Mesenchymal stem cell (in vitro differentiated cells and primary cell): ENCODE results near the gene FCN1.
"Not testable (repeated sequence)": the region's sequence is repeated elsewhere in the genome, so short reads cannot be mapped to it uniquely, and the experiment has no call there.

Source experiments
- DNase-seq: peaks from one replicate; pipeline ENCODE4 v3.0.0-alpha.2; 2013
- H2AFZ ChIP-seq: one replicate; pipeline ENCODE4 v1.6.1; 2013; ENCODE audit warnings: low read depth, mild to moderate bottlenecking, control low read depth, inconsistent platforms, low read length, moderate library complexity
- H2AK5ac ChIP-seq: 2 replicates; pipeline ENCODE4 v1.6.1; 2013; ENCODE audit warnings: low read length, moderate library complexity, mild to moderate bottlenecking, inconsistent platforms; ENCODE audit not compliant: severe bottlenecking
- H2BK120ac ChIP-seq: one replicate; pipeline ENCODE4 v1.6.1; 2013; ENCODE audit warnings: low read depth, mild to moderate bottlenecking, inconsistent platforms, low read length, moderate library complexity
- H2BK12ac ChIP-seq, 2 experiments: one replicate each; pipeline ENCODE4 v1.6.1; 2013; ENCODE audit warnings: inconsistent platforms in 2 of 2, low read length in 2 of 2, mild to moderate bottlenecking in 2 of 2, moderate library complexity in 2 of 2, control low read depth in 1 of 2
- H2BK15ac ChIP-seq: one replicate; pipeline ENCODE4 v1.6.1; 2013; ENCODE audit warnings: mild to moderate bottlenecking, low read depth, inconsistent platforms; ENCODE audit not compliant: poor library complexity, severe bottlenecking
- H2BK5ac ChIP-seq: 2 replicates; pipeline ENCODE4 v1.6.1; 2013; ENCODE audit warnings: low read depth, mild to moderate bottlenecking, low read length, control low read depth, inconsistent platforms; ENCODE audit not compliant: poor library complexity, severe bottlenecking
- H3K14ac ChIP-seq, 2 experiments: one replicate each; pipeline ENCODE4 v1.6.1; 2013; ENCODE audit warnings: inconsistent platforms in 2 of 2, low read length in 2 of 2, control low read depth in 1 of 2, mild to moderate bottlenecking in 1 of 2, moderate library complexity in 1 of 2
- H3K18ac ChIP-seq, 2 experiments: one replicate each; pipeline ENCODE4 v1.6.1; 2013; ENCODE audit warnings: inconsistent platforms in 2 of 2, low read length in 2 of 2, control low read depth in 1 of 2, low read depth in 1 of 2, mild to moderate bottlenecking in 1 of 2
- H3K23ac ChIP-seq, 2 experiments: one replicate each; pipeline ENCODE4 v1.6.1; 2013; ENCODE audit warnings: inconsistent platforms in 2 of 2, low read length in 2 of 2, mild to moderate bottlenecking in 2 of 2, moderate library complexity in 2 of 2, control low read depth in 1 of 2
- H3K27ac ChIP-seq: 2 replicates; pipeline ENCODE4 v1.5.1; 2013; ENCODE audit warnings: mild to moderate bottlenecking, moderate library complexity, low read length, control low read depth, inconsistent platforms; ENCODE audit not compliant: poor library complexity, severe bottlenecking
- H3K27me3 ChIP-seq, 2 experiments: 2 replicates each; pipeline versions ENCODE4 v1.6.1 to v1.7.0; 2013; ENCODE audit warnings: low read length in 2 of 2, mild to moderate bottlenecking in 2 of 2, moderate library complexity in 2 of 2, control low read depth in 1 of 2, inconsistent platforms in 1 of 2; ENCODE audit not compliant: control insufficient read depth in 1 of 2, insufficient read depth in 1 of 2
- H3K36me3 ChIP-seq, 2 experiments: 2 replicates each; pipeline versions ENCODE4 v1.6.1 to v1.7.0; 2013; ENCODE audit warnings: low read length in 2 of 2, control low read depth in 1 of 2, inconsistent platforms in 1 of 2, low read depth in 1 of 2, mild to moderate bottlenecking in 1 of 2; ENCODE audit not compliant: insufficient read depth in 2 of 2, control insufficient read depth in 1 of 2
- H3K4ac ChIP-seq, 2 experiments: one replicate each; pipeline ENCODE4 v1.6.1; 2013; ENCODE audit warnings: inconsistent platforms in 2 of 2, low read length in 2 of 2, mild to moderate bottlenecking in 2 of 2, moderate library complexity in 2 of 2, control low read depth in 1 of 2, low read depth in 1 of 2
- H3K4me1 ChIP-seq: 2 replicates; pipeline ENCODE4 v1.6.1; 2013; ENCODE audit warnings: low read depth, low read length, control low read depth; ENCODE audit not compliant: control insufficient read depth, insufficient read depth
- H3K4me2 ChIP-seq: 2 replicates; pipeline ENCODE4 v1.6.1; 2013; ENCODE audit warnings: low read length, mild to moderate bottlenecking, inconsistent platforms; ENCODE audit not compliant: poor library complexity, severe bottlenecking
- H3K4me3 ChIP-seq, 2 experiments: 2 replicates each; pipeline versions ENCODE4 v1.5.1 to v1.7.0; 2013; ENCODE audit warnings: low read length in 2 of 2, mild to moderate bottlenecking in 2 of 2, control low read depth in 1 of 2, low read depth in 1 of 2; ENCODE audit not compliant: insufficient read depth in 1 of 2
- H3K79me1 ChIP-seq: replicated peaks from 2 replicates; pipeline ENCODE4 v1.6.1; 2013; ENCODE audit warnings: mild to moderate bottlenecking, control low read depth, low read length, inconsistent platforms; ENCODE audit not compliant: poor library complexity, severe bottlenecking
- H3K9ac ChIP-seq: 2 replicates; pipeline ENCODE4 v1.7.0; 2013; ENCODE audit warnings: mild to moderate bottlenecking, low read length, moderate library complexity
- H3K9me3 ChIP-seq: 2 replicates; pipeline ENCODE4 v1.7.0; 2013; ENCODE audit warnings: mild to moderate bottlenecking, low read length; ENCODE audit not compliant: control insufficient read depth
- H4K8ac ChIP-seq: one replicate; pipeline ENCODE4 v1.6.1; 2013; ENCODE audit warnings: inconsistent platforms, mild to moderate bottlenecking, low read length, moderate library complexity
- H4K91ac ChIP-seq: one replicate; pipeline ENCODE4 v1.6.1; 2013; ENCODE audit warnings: mild to moderate bottlenecking, low read length, inconsistent platforms
- WGBS: methylation state at CpG from one replicate; pipeline ENCODE4 v1.1.7; 2013; ENCODE audit warnings: mixed read lengths; 5-methylcytosine and 5-hydroxymethylcytosine counted together

The FCN1 gene

DNA sequence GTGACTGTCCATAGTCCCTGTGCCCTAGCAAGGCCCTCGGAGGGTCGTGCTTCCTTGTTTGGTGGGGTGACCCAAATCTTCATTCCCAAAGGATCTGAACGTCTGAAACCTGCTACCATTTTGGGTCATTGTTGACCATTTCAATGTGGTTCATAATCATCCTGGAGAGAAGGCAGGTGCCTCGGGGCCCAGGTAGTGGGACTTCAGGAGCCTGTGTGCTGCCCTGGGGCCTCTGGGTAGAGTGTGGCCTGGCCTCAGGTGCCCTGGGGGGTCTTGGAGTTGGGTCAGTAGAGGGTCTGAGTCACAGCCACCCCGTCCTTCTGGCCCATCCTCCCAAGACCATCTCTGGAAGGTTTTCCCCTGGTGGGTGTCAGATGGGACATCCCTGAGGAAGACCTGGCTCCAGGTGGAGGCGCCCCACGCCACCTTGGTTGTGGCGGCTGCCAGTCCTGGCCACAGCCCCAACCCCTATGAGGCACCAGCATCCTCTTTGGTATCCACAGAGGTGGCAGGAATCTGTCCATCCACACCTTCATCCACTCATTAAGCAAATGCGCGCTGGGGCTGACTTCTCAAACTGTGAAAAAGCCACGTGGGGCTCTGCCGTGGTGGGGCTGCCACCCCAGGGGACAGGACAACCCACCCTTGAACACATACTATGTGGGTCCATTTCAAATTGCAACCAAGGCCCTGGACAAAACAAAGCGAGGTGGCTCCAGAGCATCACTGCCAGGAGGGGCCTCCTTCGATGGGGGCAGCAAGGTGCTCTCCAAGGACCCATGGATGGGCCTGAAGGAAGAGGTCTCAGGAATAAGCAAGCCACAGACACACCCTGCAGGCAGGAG lies 41.6 kb upstream of the FCN1 start:
- Histone ChIP-seq H3K27ac (no peak overlapping the region), H3K9ac (no peak overlapping the region), H4K8ac (no peak overlapping the region), H3K79me1 (no peaks in the 10 kb centered on the region), H3K27me3 (peaks cover 0 to 26% of the 10 kb centered on the region in 2 experiments), H3K23ac (no peak overlapping the region), H3K4me1 (no peaks in the 10 kb centered on the region), H3K4me2 (no peak overlapping the region), H2BK120ac (no peak overlapping the region), H2BK15ac (no peak overlapping the region), H3K18ac (no peak overlapping the region), H3K4ac (no peak overlapping the region), H2AFZ (no peak overlapping the region), H3K36me3 (no peaks in the 10 kb centered on the region), H4K91ac (no peak overlapping the region), H3K4me3 (no peak overlapping the region), H2BK12ac (no peak overlapping the region), H2BK5ac (no peak overlapping the region), H2AK5ac (no peak overlapping the region), H3K9me3 (peaks cover 5% of the 10 kb centered on the region), H3K14ac (no peak overlapping the region)
- WGBS = 83% methylated on average over 14 of the region's 14 CpGs
- DNase-seq = no peak

DNA sequence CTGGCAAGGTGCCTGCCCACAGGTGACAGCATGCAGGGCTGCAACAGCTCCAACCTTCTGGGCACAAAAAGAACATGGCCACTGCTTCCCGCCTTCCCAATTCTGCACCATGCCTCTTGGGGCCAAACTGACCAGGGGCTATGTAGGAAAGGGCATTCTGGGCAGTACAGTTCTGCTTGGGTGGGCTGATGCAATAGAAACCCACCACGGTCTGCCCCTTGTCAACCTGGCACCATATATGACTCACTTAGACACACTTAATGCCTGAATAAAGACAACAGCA lies 40.2 kb upstream of the FCN1 start:
- H2AFZ ChIP-seq = no peak overlapping the region
- H3K4me1 ChIP-seq = no peaks in the 10 kb centered on the region
- H3K4me3 ChIP-seq = no peak overlapping the region
- H3K4me2 ChIP-seq = no peak overlapping the region
- peaks cover 0 to 25% of the 10 kb centered on the region in 2 experiments for H3K27me3 ChIP-seq
- H4K8ac ChIP-seq = no peak overlapping the region
- no peak overlapping the region for H2AK5ac ChIP-seq
- H3K14ac ChIP-seq = no peak overlapping the region
- H3K27ac ChIP-seq = no peak overlapping the region
- H3K9ac ChIP-seq = no peak overlapping the region
- 83% methylated on average over 2 of the region's 2 CpGs for WGBS
- no peak overlapping the region for H3K18ac ChIP-seq
- H4K91ac ChIP-seq = no peak overlapping the region
- H2BK120ac ChIP-seq = no peak overlapping the region
- no peak overlapping the region for H3K23ac ChIP-seq
- no peak for DNase-seq
- H2BK15ac ChIP-seq = no peak overlapping the region
- no peak overlapping the region for H3K4ac ChIP-seq
- peaks cover 5% of the 10 kb centered on the region for H3K9me3 ChIP-seq
- no peaks in the 10 kb centered on the region for H3K79me1 ChIP-seq
- no peak overlapping the region for H2BK5ac ChIP-seq
- no peaks in the 10 kb centered on the region for H3K36me3 ChIP-seq
- H2BK12ac ChIP-seq = no peak overlapping the region

DNA sequence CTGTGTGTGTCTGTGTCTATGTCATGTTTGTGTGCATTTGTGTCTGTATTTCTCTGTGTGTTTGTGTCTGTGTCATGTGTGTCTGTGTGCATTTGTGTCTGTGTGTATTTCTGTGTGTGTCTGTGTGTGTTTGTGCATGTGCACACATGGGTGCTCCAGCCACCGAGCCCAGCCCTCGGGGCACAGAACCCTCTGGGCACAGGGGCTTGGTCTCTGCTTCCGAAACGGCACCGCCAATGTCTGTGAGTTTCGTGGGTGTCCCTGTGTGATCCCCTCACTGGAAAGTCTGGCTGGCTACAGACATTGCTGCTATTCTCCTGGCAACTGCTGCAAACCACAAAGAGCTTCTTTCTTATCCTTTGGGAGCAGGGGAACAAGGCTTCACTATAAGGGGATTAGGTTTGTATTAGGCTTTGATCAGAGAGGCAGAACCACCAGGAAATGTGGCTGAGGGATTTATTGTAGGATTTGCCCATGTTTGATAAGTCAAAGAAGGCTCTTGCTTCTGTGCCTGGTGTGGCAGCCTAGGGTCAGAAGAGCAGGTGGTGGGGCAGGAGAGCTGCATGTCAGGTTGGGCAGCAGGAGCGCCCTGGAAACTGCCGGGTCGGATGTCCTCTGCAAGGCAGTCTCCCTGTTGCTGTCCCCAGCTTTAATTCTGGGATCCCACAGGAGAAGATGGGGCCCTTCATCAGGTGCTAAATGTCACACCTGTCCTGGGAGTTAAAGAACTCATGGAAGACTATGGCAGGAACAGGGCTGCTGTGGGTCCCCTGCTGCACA lies 39.6 kb upstream of the FCN1 start:
- Histone ChIP-seq H3K27me3 (peaks cover 0 to 25% of the 10 kb centered on the region in 2 experiments), H3K27ac (no peak overlapping the region), H3K36me3 (no peaks in the 10 kb centered on the region), H3K14ac (no peak overlapping the region), H4K91ac (no peak overlapping the region), H2BK12ac (no peak overlapping the region), H3K9ac (no peak overlapping the region), H2AK5ac (no peak overlapping the region), H3K4me3 (no peak overlapping the region), H2BK5ac (no peak overlapping the region), H3K4me1 (no peaks in the 10 kb centered on the region), H2BK15ac (no peak overlapping the region), H3K79me1 (no peaks in the 10 kb centered on the region), H4K8ac (no peak overlapping the region), H3K9me3 (peaks cover 5% of the 10 kb centered on the region), H3K23ac (no peak overlapping the region), H3K4ac (no peak overlapping the region), H3K18ac (no peak overlapping the region), H2AFZ (no peak overlapping the region), H3K4me2 (no peak overlapping the region), H2BK120ac (no peak overlapping the region)
- no peak for DNase-seq
- 76% methylated on average over 9 of the region's 9 CpGs for WGBS

DNA sequence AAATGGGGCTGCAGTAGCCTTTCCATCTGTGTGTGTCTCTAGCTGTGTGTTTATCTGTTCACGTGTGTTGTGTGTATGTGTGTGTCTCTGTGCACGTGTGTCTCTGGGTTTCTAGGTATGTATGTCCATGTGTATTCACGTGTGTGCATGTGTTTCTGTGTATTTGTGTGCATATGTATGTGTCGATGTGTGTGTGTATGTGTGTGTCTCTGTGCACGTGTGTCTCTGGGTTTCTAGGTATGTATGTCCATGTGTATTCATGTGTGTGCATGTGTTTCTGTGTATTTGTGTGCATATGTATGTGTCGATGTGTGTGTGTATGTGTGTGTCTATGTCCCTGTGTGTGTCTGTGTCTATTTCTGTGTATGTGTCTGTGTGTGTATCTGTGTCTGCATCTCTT lies 38.7 kb upstream of the FCN1 start:
- WGBS = 75% methylated on average over 6 of the region's 6 CpGs
- H2BK12ac ChIP-seq, H3K4me2 ChIP-seq, H3K9ac ChIP-seq, H3K79me1 ChIP-seq, H4K8ac ChIP-seq, H2AFZ ChIP-seq, H2BK5ac ChIP-seq, H3K27ac ChIP-seq, H4K91ac ChIP-seq, H3K4me1 ChIP-seq, H3K4me3 ChIP-seq, H3K14ac ChIP-seq, H3K36me3 ChIP-seq, H3K23ac ChIP-seq, H2BK15ac ChIP-seq, DNase-seq, H2BK120ac ChIP-seq, H3K18ac ChIP-seq, H2AK5ac ChIP-seq, H3K4ac ChIP-seq: not testable (repeated sequence)
- Histone ChIP-seq H3K9me3 (peaks cover 11% of the 10 kb centered on the region), H3K27me3 (peaks cover 0 to 21% of the 10 kb centered on the region in 2 experiments)
